ENCODE results near the gene DDI2.

GRCh38 chr1:15660151-15660550 lies 42.9 kb downstream of the DDI2 start:
- no peak for TF ChIP-seq CTCF (conservative IDR thresholded peaks at IDR 0.05; ENCODE audit: low read length)
- TF ChIP-seq EZH2phosphoT487 (IDR thresholded peaks at IDR 0.05; ENCODE audit: borderline replicate concordance, low read depth, low read length) = no peak
